Endometrial microvascular endothelial cells (primary cell): ENCODE results near the gene RELL2. TPM values are rescaled to one million over a fixed set of nuclear protein-coding genes. Genes with fewer than 3 reads are reported as not detected.

Experiments used
- in situ Hi-C: cut with HindIII; loops from 2 replicates; pipeline ENCODE4 v1.10.0; 2017; ENCODE audit warnings: low sequenced_read_pairs, low pct_unique_long_range_greater_than_20kb; ENCODE audit errors: inconsistent ontology term
- total RNA-seq: library from RNA; depleted of rRNA; stranded (reverse); fragments of >200 nt; gene quantifications from one replicate; pipeline ENCODE4 v1.2.3, GENCODE V29; 2015; ENCODE audit errors: inconsistent ontology term

The RELL2 gene
- total RNA-seq, 1 donor from 2014 or later: 9.0 TPM

DNA sequence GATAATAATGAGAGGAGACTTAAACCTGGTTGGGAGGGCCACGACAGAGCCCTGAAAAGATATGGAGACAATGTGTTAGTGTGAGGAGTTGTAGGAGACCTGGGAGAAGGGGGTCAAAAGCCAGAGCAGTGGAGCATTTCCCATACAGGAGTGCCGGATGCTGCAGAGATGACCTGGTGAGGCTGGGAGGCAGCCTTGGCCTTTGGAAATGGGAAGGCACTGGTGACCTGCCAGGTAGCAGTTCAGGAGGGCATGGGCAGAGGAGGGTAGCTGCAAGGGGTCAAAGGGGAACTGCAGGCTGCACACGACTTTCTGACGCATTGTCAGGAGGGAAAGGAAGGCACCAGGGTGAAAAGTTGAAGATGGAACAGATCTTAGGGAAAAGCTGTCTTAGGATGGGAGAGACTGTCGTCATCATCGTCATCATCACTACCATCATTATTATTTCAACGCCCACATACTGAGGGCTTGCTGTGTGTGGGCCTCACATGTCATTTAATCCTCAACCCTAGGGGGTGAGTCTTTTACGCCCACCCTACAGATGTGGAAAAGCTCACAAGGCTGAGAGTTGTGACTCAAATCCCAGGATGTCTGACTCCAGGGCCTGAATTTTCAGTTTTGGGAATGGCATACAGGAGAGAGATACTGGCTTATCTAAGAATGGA is 31.9 kb downstream of the RELL2 start:
- in situ Hi-C loops: no loop called here

DNA sequence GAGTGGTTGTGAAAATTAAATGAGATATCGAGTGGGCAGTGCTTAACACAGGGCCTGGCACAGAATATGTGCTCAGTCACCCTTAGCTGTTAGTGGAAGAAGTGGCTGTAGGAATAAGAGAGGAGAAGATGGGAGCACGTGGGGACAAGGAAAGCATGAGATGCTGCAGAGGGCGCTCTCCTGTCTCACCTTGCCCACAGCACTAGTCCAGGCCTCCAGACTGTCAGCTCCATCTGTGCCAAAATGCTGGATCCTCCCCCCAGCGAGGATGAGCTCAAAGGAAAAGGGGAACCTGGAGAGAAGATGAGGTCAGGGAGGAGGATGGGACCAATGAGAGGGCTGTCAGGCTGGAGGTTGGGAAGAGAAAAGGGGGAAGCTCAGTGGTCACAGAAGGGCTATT is 32.7 kb downstream of the RELL2 start:
- in situ Hi-C loops: no loop called here

DNA sequence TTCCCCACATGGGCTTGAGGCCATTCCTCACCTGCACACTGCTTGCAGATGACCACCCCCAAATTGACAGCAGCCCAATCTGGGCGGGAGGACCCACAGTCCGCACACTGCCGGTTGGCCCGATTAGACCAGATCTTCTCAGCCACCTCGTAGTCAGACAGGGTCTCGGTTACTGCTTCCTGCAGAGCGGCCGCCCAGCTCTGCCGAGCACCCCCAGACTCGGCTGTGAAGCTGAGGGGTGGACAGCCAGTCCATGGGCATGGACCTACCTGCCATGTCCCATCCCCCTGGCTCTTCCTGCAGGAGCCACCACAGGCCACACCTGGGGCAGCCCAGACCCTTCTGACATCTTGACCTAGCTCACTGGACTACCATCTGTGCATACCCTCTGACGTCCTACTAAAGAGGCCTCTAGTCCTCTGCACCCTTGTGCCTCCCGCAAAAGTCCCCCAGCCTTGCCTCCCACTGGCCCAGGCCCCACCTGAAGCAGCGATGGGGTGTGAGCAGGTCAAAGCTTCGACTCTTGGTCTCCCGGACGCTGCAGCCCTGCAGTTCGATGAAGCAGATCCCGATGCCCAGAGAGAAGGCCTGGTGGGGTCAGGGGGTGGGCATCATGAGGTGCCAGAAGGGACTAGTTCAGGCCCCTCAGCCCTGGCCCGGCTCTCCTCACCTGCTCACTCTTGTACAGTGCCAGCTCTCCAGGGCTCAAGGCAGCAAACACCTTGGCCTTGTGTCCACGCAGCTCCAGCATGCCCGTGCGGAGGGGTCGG is 35.5 kb downstream of the RELL2 start:
- in situ Hi-C loops: no loop called here

DNA sequence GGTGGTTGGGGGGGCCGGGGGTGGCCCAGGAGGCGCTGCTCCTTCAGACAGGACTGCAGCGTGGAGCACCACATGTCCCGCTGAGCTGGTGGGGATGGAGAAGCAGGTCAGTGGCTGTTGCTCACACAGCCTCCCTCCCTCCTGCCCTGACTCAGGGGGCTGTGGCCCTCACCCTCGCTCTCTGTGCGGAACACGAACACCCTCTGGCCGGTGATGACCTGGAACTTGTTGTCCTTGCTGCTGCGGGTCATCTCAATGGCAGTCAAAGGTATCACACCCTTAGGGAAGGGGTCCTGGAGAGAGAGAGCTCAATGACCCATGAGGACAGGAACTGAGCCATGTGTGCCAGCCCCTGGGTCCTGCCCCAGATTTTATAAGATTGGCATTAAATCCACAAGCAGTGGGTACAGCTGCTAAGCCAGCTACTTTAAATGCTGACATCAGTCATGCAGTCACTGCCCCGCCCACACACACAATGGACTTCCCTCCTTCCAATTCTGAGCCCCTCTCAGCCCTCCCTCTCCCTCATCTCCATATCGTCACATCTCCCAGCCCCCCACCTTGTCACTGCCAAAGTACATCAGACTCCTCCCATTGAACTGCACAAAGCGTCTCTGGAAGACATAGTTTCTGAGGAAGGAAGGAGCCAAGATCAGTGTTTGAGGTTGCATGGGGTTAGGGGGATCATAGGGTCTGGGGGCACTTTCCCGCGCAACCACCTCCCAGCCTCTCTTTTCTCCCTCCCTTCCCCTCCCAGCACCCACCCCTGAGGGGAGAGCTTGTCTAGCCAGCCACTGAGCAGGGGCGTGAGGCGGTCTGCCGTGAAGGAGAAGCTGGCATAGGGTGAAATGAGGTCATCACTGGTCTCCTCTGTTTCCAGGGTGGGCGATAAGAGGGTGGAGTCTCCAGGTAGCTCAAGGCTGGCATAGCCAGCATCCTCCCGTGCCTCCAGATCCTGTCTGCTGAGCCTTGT is 36.3 kb downstream of the RELL2 start:
- in situ Hi-C loops: no loop called here

DNA sequence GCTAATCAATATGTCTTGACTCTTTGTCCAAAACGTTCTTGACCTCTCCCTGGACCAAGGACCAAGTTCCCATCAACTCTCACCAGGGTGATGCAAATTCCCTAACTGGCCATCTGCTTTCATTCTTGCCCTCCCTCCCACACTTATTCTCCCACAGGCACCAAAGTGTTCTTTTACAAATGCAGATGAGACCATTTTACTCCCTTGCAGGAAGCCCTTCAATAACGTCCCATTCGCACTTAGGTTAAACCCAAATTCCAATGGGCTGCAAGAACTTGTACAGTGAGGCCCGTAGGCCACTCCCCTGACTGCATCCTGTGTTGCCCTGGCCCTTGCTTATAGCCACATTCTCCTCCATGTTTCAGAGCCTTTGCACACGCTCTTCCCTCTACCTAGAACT is 38.0 kb downstream of the RELL2 start:
- in situ Hi-C loops: loop anchor here (25.0 kb wide), 1 partner anchor 463 kb away; no protein-coding TSS in a partner anchor

DNA sequence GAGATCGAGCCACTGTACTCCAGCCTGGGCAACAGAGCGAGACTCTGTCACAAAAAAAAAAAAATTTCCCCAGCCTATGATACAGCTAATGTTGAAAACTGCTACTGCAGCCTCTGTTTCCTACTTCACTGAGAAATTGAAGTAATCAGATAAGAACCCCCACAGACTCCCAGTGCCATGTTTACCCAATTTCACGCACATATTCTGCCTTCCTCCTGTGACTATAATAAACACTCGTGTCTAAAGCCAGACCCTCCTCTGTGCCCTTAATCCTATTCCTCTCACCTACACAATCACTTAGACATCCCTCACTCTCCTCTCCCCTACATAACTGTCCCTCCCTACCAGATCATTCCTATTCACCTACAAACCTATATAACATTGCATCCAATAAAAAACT is 38.9 kb downstream of the RELL2 start:
- in situ Hi-C loops: loop anchor here (25.0 kb wide), 1 partner anchor 462 kb away; no protein-coding TSS in a partner anchor

DNA sequence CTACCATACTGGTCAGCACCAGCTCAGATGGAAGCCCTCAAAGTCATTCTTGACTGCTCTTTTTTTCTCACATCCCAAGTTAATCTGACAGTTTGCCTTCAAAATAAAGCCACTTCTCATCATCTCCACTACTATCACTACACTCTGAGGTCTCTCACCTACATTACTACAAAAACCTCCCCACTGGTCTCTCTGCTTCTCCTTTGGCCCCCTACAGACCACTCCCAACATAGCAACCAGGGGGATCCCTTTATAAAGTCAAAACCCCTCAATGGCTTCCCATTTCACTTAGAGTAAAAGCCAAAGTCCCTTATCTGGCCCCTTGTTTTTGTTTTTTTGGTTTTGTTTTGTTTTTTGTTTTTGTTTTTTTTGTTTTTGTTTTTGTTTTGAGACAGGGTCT is 40.6 kb downstream of the RELL2 start:
- in situ Hi-C loops: loop anchor here (25.0 kb wide), 1 partner anchor 460 kb away; no protein-coding TSS in a partner anchor

DNA sequence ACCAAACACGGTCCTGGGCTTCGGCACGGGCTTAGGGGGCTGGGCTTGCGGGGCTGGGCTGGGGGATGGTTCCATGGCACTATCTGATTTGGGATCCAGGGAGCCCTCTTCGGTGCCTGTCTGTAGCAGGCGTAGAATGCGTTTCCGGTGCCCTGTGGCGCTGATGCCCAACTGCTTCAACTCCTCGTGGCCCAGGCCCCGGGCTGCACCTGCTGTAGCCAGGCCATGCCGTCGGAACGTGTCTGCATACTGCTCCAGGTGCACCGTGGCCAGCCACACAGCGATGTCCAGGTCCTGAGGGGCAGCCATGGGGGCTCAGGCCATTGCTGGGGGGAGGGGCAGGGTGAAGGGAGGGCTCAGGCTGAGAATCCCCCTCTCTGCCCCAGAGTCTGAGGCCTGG is 43.4 kb downstream of the RELL2 start:
- in situ Hi-C loops: loop anchor here (25.0 kb wide), 1 partner anchor 457 kb away; no protein-coding TSS in a partner anchor

DNA sequence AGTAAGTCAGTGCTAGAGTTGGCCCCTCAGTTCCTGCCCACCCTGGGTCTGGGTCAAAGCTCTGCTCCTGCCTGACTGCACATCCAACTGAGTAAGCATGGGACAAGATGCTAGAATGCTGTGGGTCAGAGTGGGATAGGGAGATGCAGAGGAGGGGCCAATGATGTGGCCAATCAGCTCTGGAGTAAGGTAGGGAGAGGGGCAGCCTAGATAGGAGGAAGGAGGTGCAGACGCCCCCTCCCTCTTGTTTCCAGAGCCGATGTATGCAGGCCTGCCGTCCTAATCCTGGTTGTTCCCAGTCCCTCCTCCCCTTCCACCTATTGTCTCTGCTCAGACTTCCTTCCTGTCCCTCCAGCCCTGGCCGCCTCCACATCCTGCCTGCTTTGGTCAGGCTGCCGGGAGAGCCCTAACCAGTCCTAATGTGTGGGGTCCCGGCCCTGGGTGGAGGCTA is 44.0 kb downstream of the RELL2 start:
- in situ Hi-C loops: loop anchor here (25.0 kb wide), 1 partner anchor 457 kb away; no protein-coding TSS in a partner anchor

DNA sequence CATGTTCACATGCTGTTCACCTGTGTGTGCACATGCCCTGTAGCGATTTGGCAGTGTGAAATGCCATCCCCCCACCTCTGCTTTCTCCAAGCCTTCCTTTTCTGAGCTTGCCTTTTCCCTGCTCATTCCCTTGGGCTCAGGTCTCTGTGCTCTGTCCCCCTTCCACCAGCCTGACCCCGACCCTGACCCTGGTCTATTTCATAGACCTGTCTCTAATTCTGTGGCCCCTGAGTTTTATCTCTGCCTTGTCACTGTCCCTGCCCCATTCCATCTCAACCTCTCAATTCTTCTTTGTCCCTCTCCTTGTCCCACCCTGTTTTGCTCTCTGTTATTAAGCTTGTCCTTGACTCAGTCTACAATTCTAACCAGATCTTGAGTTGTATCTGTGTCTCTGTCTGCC is 44.5 kb downstream of the RELL2 start:
- in situ Hi-C loops: loop anchor here (25.0 kb wide), 1 partner anchor 456 kb away; no protein-coding TSS in a partner anchor

DNA sequence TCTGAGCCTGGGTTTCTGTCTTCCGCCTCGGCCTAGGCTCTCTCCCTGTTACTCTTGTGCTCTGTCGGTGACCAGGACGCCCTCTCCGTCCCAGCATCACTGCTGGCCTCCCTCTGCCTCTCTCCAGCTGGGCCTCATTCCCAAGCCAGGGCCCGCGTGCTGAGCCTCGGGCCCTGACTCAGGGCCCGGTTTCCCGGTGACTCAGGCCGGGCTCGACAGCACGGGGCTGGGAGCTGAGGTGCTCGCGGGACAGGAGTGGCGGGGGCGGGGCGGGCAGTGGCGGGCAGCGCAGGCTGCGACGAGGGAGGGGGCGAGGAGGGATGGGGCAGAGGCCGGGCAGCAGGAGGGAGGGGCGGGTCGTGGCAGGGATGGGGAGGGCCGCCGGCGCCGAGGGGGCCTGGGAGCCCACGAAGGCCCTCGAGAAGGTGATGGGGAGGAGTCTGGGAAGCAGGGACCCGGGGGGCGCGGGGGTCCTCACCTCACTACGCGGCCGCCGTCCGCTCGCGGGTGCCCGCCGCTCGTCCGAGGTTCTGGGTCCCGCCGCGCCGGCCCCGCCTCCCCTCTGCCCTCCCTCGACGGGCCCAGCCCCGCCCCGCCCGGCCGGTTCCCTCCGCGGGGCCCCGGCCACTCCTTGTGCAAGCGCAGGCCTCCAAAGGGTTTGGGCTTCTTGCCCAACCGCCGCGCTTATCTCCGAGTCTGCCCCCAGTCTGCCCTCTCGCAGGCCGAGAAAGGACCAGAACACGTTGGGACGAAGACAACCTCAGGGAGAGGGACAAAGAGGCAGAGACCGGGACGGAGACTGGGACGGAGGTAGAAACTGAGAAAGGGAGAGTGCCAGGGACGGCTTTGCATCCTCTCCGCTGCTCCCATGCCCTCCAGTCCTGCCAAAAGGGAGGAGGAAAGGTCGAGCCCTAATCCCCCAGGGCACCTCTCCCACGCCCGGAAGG is 45.2 kb downstream of the RELL2 start, which contains the start of gene ARAP3:
TSS of gene ARAP3 (minus strand) at position 536 of the 947 bp plus-strand sequence. CDS start 1,744 bp downstream, outside the sequence.
- in situ Hi-C loops: loop anchor here (25.0 kb wide), 1 partner anchor 455 kb away; no protein-coding TSS in a partner anchor

DNA sequence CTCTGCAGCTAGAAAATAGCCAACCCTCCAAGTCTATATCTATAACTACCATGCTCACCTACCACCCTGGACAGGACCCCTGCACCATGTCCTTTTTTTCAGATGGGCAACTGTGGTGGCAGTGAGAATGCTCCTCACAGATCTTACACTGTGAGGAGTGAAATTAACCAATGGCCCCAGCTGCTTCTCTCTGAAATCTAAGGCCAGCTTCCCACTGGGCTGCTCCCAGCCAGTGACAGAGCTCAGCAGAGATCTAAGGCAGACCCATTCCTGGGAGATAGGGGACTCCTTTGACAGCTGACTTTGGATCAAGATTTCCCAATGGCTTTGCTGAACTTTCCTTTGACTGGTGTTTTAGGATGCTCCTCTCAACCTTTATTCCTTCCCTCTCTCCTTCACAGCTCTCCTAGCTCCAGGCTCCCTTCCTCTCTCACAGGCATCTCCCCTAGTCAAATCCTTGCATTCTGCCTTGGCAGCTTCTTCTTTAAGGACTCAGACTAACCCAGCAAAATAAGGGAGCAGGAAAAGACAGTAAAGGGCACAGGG is 46.9 kb downstream of the RELL2 start:
- in situ Hi-C loops: loop anchor here (25.0 kb wide), 1 partner anchor 454 kb away; no protein-coding TSS in a partner anchor

DNA sequence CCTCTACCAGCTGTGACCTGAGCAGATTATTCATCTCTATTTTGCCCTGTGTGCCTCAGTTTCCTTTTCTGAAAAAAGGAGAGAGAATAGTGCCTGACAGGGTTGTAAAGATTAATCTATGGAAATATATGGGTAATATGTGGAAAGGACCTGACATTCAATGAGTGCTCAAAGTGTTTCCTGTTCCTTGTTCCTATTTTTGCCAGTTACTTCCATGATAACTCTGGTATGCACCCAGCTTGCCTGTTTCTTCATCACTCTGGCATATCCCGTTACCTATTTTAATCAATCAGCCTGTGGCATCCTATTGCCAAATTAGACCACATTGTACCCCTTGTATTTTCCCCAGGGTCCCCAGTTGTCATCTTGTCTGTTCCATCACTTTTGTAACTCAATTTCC is 48.8 kb downstream of the RELL2 start:
- in situ Hi-C loops: loop anchor here (25.0 kb wide), 1 partner anchor 452 kb away; no protein-coding TSS in a partner anchor

DNA sequence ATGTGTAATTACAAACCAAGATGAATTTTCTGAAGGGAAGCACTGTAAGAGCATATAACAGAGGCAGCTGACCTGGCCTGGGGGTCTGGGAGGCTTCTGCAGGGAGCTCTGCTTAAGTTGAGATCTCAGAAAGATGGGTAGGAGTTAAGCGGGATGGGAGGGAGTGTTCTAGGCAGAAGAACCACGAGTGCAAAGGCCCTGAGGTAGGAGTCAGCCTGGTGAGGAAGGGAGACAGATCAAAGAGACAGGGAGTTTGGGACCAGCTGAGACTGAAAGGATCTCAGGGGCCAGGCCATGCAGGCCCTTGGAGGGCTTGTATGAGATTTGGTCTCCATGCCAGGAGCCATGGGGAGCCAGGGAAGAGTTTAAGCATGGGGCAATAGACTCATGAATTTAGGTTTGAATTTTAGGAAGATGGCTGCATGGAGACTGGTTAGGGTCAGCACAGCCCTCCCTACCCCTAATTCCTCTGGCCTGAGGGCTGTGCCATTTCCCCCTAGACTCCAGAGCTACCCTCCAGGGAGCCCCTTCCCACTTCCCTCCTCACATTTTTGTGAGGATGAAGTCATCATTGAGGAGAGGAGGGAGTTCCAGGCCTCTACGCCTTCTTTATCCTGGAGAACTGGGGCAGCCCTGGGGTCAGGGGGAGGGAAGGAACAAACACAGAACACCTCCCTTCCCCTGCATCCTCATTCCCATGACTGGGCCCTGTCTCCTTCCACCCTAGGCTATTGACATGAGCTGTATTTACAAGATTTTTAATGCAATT is 50.0 kb downstream of the RELL2 start:
- in situ Hi-C loops: loop anchor here (25.0 kb wide), 1 partner anchor 450 kb away; no protein-coding TSS in a partner anchor
